Upper lobe of right lung (tissue), 1 donor: ENCODE results near the gene TRPV5. TPM values are rescaled to one million over a fixed set of nuclear protein-coding genes. Genes with fewer than 3 reads are reported as not detected.

ENCODE experiments used
- ATAC-seq: fragments of 200-7000 bp; cut with Tn5 transposase; one replicate; pipeline ENCODE4 v1.9.1; 2020; ENCODE audit warnings: mild to moderate bottlenecking, moderate library complexity
- DNase-seq: peaks from one replicate; pipeline ENCODE4 v3.0.0-alpha.2; 2020
- H3K27ac ChIP-seq: fragments of 200-600 bp; one replicate; pipeline ENCODE4 v1.8.0; 2022
- H3K27me3 ChIP-seq: fragments of 200-600 bp; one replicate; pipeline ENCODE4 v1.8.0; 2022; ENCODE audit warnings: mild to moderate bottlenecking
- H3K36me3 ChIP-seq: fragments of 200-600 bp; one replicate; pipeline ENCODE4 v1.8.0; 2022
- H3K4me1 ChIP-seq: fragments of 200-600 bp; one replicate; pipeline ENCODE4 v1.8.0; 2022
- H3K4me3 ChIP-seq: fragments of 200-600 bp; one replicate; pipeline ENCODE4 v1.8.0; 2022; ENCODE audit warnings: mild to moderate bottlenecking
- H3K9me3 ChIP-seq: fragments of 200-600 bp; one replicate; pipeline ENCODE4 v1.8.0; 2022
- CTCF ChIP-seq: fragments of 200-600 bp; IDR thresholded peaks from one replicate; pipeline ENCODE4 v1.8.0; 2022; ENCODE audit warnings: antibody characterized with exemption
- intact Hi-C: fragments of 100-400 bp; cut with DNase I; formaldehyde crosslinking; loops from one replicate; pipeline ENCODE4 v1.11.0; 2022
- total RNA-seq: library from RNA; stranded (reverse); fragmentation: NEBNext Ultra II Directional; extraction: Animal tissue kit (Norgen Biotek cat#: 25700); gene quantifications from one replicate; pipeline ENCODE4 v1.2.1, GENCODE V29; 2021
- donor health status: DM: no; HTN: yes; CAD: no; lungs with severe emphysema.

Gene TRPV5
- total RNA-seq, 1 donor from 2014 or later: not detected

GRCh38 chr7:142901426-142902259, 31.9 kb downstream of the TRPV5 start:
- Histone ChIP-seq H3K9me3 (no peaks in the 10 kb centered on the region), H3K27me3 (no peaks in the 10 kb centered on the region), H3K4me3 (no peak overlapping the region), H3K4me1 (no peaks in the 10 kb centered on the region), H3K36me3 (no peaks in the 10 kb centered on the region), H3K27ac (no peak overlapping the region)
- no peak for DNase-seq
- ATAC-seq: no peak
- no peak for TF ChIP-seq CTCF
- intact Hi-C loops: no loop called here

- Histone ChIP-seq H3K4me1 (no peaks in the 10 kb centered on the region), H3K9me3 (no peaks in the 10 kb centered on the region), H3K36me3 (no peaks in the 10 kb centered on the region), H3K27ac (no peak overlapping the region), H3K4me3 (no peak overlapping the region), H3K27me3 (no peaks in the 10 kb centered on the region)
- intact Hi-C loops: no loop called here
- no peak for ATAC-seq
- DNase-seq: no peak
- no peak for TF ChIP-seq CTCF
Observed at GRCh38 chr7:142899661-142900060, 33.9 kb downstream of the TRPV5 start.

- H3K4me1 ChIP-seq: no peaks in the 10 kb centered on the region
- no peaks in the 10 kb centered on the region for H3K9me3 ChIP-seq
- no peak overlapping the region for H3K4me3 ChIP-seq
- DNase-seq (peak; percentile 75), ATAC-seq (peak; percentile 79)
- no peaks in the 10 kb centered on the region for H3K27me3 ChIP-seq
- H3K36me3 ChIP-seq: no peaks in the 10 kb centered on the region
- H3K27ac ChIP-seq: no peak overlapping the region
- intact Hi-C loops: no loop called here
- TF ChIP-seq CTCF: no peak
Observed at GRCh38 chr7:142898377-142899170, 35.0 kb downstream of the TRPV5 start.

- Histone ChIP-seq H3K27me3 (no peaks in the 10 kb centered on the region), H3K4me1 (no peaks in the 10 kb centered on the region), H3K36me3 (no peaks in the 10 kb centered on the region), H3K9me3 (no peaks in the 10 kb centered on the region), H3K27ac (no peak overlapping the region), H3K4me3 (no peak overlapping the region)
- DNase-seq: no peak
- no peak for ATAC-seq
- intact Hi-C loops: no loop called here
- no peak for TF ChIP-seq CTCF
Observed at GRCh38 chr7:142897691-142898090, 35.9 kb downstream of the TRPV5 start.

- H3K27ac ChIP-seq: no peak overlapping the region
- no peaks in the 10 kb centered on the region for H3K36me3 ChIP-seq
- H3K9me3 ChIP-seq: no peaks in the 10 kb centered on the region
- intact Hi-C loops: no loop called here
- H3K4me3 ChIP-seq: no peak overlapping the region
- no peaks in the 10 kb centered on the region for H3K27me3 ChIP-seq
- TF ChIP-seq CTCF: no peak
- no peaks in the 10 kb centered on the region for H3K4me1 ChIP-seq
- DNase-seq: no peak
- no peak for ATAC-seq
Observed at GRCh38 chr7:142896741-142897379, 36.7 kb downstream of the TRPV5 start.
